IPS-18a (cell line): ENCODE data around the gene VWA8.
"Not testable (repeated sequence)": the region's sequence is repeated elsewhere in the genome, so short reads cannot be mapped to it uniquely, and the experiment has no call there.

Source experiments
- H3K27ac ChIP-seq: one replicate; pipeline ENCODE4 v1.5.1; 2013; ENCODE audit warnings: low read length
- H3K27me3 ChIP-seq: one replicate; pipeline ENCODE4 v1.6.1; 2013; ENCODE audit warnings: mild to moderate bottlenecking, low read length; ENCODE audit not compliant: control insufficient read depth, insufficient read depth
- H3K36me3 ChIP-seq: one replicate; pipeline ENCODE4 v1.6.1; 2013; ENCODE audit warnings: low read depth, low read length; ENCODE audit not compliant: control insufficient read depth
- H3K4me1 ChIP-seq: one replicate; pipeline ENCODE4 v1.6.1; 2013; ENCODE audit warnings: low read depth, low read length; ENCODE audit not compliant: control insufficient read depth
- H3K4me3 ChIP-seq: one replicate; pipeline ENCODE4 v1.5.1; 2013; ENCODE audit warnings: low read length
- H3K9ac ChIP-seq: one replicate; pipeline ENCODE4 v1.6.1; 2013; ENCODE audit warnings: mild to moderate bottlenecking, low read length, moderate library complexity
- H3K9me3 ChIP-seq: one replicate; pipeline ENCODE4 v1.6.1; 2013; ENCODE audit warnings: low read depth, low read length; ENCODE audit not compliant: control insufficient read depth

Gene VWA8

GRCh38 chr13:41847216-41847615 is 113.7 kb downstream of the VWA8 start:
- H3K9me3 ChIP-seq = no peaks in the 10 kb centered on the region
- no peaks in the 10 kb centered on the region for H3K4me1 ChIP-seq
- H3K27ac ChIP-seq = no peak overlapping the region
- H3K27me3 ChIP-seq = no peaks in the 10 kb centered on the region
- no peak overlapping the region for H3K4me3 ChIP-seq
- H3K36me3 ChIP-seq = no peaks in the 10 kb centered on the region
- H3K9ac ChIP-seq = no peak overlapping the region

- H3K27me3 ChIP-seq = no peaks in the 10 kb centered on the region
- no peak overlapping the region for H3K27ac ChIP-seq
- no peaks in the 10 kb centered on the region for H3K36me3 ChIP-seq
- H3K9ac ChIP-seq = no peak overlapping the region
- no peaks in the 10 kb centered on the region for H3K4me1 ChIP-seq
- no peak overlapping the region for H3K4me3 ChIP-seq
- no peaks in the 10 kb centered on the region for H3K9me3 ChIP-seq
These were observed 118.8 kb downstream of the VWA8 start for GRCh38 chr13:41842036-41842620.

- no peak overlapping the region for H3K4me3 ChIP-seq
- H3K9ac ChIP-seq = no peak overlapping the region
- H3K27me3 ChIP-seq = no peaks in the 10 kb centered on the region
- H3K9me3 ChIP-seq = no peaks in the 10 kb centered on the region
- no peaks in the 10 kb centered on the region for H3K4me1 ChIP-seq
- H3K36me3 ChIP-seq = peaks cover 5% of the 10 kb centered on the region
- no peak overlapping the region for H3K27ac ChIP-seq
These were observed 123.3 kb downstream of the VWA8 start for GRCh38 chr13:41837629-41838028.

GRCh38 chr13:41835871-41836270 is 125.0 kb downstream of the VWA8 start:
- Histone ChIP-seq H3K4me1 (no peaks in the 10 kb centered on the region), H3K9me3 (no peaks in the 10 kb centered on the region), H3K36me3 (peaks cover 5% of the 10 kb centered on the region), H3K27ac (no peak overlapping the region), H3K4me3 (no peak overlapping the region), H3K27me3 (no peaks in the 10 kb centered on the region), H3K9ac (no peak overlapping the region)

- not testable (repeated sequence) for H3K4me1 ChIP-seq, H3K4me3 ChIP-seq, H3K9me3 ChIP-seq, H3K36me3 ChIP-seq, H3K27ac ChIP-seq, H3K9ac ChIP-seq, H3K27me3 ChIP-seq
These were observed 126.2 kb downstream of the VWA8 start for GRCh38 chr13:41834697-41835096.

- H3K27ac ChIP-seq = no peak overlapping the region
- H3K9ac ChIP-seq = no peak overlapping the region
- H3K27me3 ChIP-seq = no peaks in the 10 kb centered on the region
- H3K36me3 ChIP-seq = peaks cover 5% of the 10 kb centered on the region
- H3K4me3 ChIP-seq = no peak overlapping the region
- H3K4me1 ChIP-seq = no peaks in the 10 kb centered on the region
- H3K9me3 ChIP-seq = no peaks in the 10 kb centered on the region
These were observed 127.1 kb downstream of the VWA8 start for GRCh38 chr13:41833831-41834230.

GRCh38 chr13:41833201-41833600 is 127.7 kb downstream of the VWA8 start:
- Histone ChIP-seq H3K36me3 (peaks cover 5% of the 10 kb centered on the region), H3K4me1 (no peaks in the 10 kb centered on the region), H3K4me3 (no peak overlapping the region), H3K9ac (no peak overlapping the region), H3K27ac (no peak overlapping the region), H3K27me3 (no peaks in the 10 kb centered on the region), H3K9me3 (no peaks in the 10 kb centered on the region)

- Histone ChIP-seq H3K36me3 (no peaks in the 10 kb centered on the region), H3K9me3 (no peaks in the 10 kb centered on the region), H3K27ac (no peak overlapping the region), H3K4me3 (no peak overlapping the region), H3K4me1 (no peaks in the 10 kb centered on the region), H3K9ac (no peak overlapping the region), H3K27me3 (no peaks in the 10 kb centered on the region)
These were observed 133.2 kb downstream of the VWA8 start for GRCh38 chr13:41827507-41828213.

GRCh38 chr13:41825691-41826090 is 135.2 kb downstream of the VWA8 start:
- Histone ChIP-seq H3K9me3 (no peaks in the 10 kb centered on the region), H3K4me3 (no peak overlapping the region), H3K27ac (no peak overlapping the region), H3K36me3 (no peaks in the 10 kb centered on the region), H3K27me3 (no peaks in the 10 kb centered on the region), H3K4me1 (peaks cover 4% of the 10 kb centered on the region), H3K9ac (no peak overlapping the region)

- Histone ChIP-seq H3K27ac (no peak overlapping the region), H3K27me3 (no peaks in the 10 kb centered on the region), H3K4me3 (no peak overlapping the region), H3K9ac (no peak overlapping the region), H3K36me3 (no peaks in the 10 kb centered on the region), H3K9me3 (no peaks in the 10 kb centered on the region), H3K4me1 (peaks cover 4% of the 10 kb centered on the region)
These were observed 137.4 kb downstream of the VWA8 start for GRCh38 chr13:41823476-41823875.

GRCh38 chr13:41822560-41822959 is 138.3 kb downstream of the VWA8 start:
- no peaks in the 10 kb centered on the region for H3K27me3 ChIP-seq
- no peaks in the 10 kb centered on the region for H3K36me3 ChIP-seq
- H3K4me3 ChIP-seq = no peak overlapping the region
- H3K27ac ChIP-seq = no peak overlapping the region
- no peak overlapping the region for H3K9ac ChIP-seq
- H3K4me1 ChIP-seq = peaks cover 4% of the 10 kb centered on the region
- no peaks in the 10 kb centered on the region for H3K9me3 ChIP-seq

GRCh38 chr13:41821238-41821594 is 139.7 kb downstream of the VWA8 start:
- no peaks in the 10 kb centered on the region for H3K36me3 ChIP-seq
- no peaks in the 10 kb centered on the region for H3K9me3 ChIP-seq
- H3K4me1 ChIP-seq = peaks cover 4% of the 10 kb centered on the region
- H3K4me3 ChIP-seq = no peak overlapping the region
- no peaks in the 10 kb centered on the region for H3K27me3 ChIP-seq
- no peak overlapping the region for H3K9ac ChIP-seq
- H3K27ac ChIP-seq = no peak overlapping the region
